Upper lobe of left lung (tissue), 6 donors: Measurements from ENCODE around the gene E2F1. TPM values are rescaled to one million over a fixed set of nuclear protein-coding genes. Genes with fewer than 3 reads are reported as not detected.

Experiments
- ATAC-seq, 2 donors: fragments of 200-7000 bp; cut with Tn5 transposase; one replicate each; pipeline ENCODE4 v1.9.1; 2022; ENCODE audit warnings: mild to moderate bottlenecking in 2 of 2, moderate library complexity in 2 of 2; ENCODE audit not compliant: low FRiP score in 2 of 2
- DNase-seq, 2 donors: peaks; one replicate each; pipeline ENCODE4 v3.0.0-alpha.2; 2019 to 2020
- H3K27ac ChIP-seq, 4 donors: fragments of 200-600 bp; sonication (generic); one replicate each; pipeline ENCODE4 v1.5.1; 2016 to 2019
- H3K27me3 ChIP-seq, 4 donors: fragments of 200-600 bp; sonication (generic); one replicate each; pipeline ENCODE4 v1.5.1; 2017 to 2019
- H3K36me3 ChIP-seq, 4 donors: fragments of 200-600 bp; sonication (generic); one replicate each; pipeline ENCODE4 v1.5.1; 2016 to 2019
- H3K4me1 ChIP-seq, 4 donors: fragments of 200-600 bp; sonication (generic); one replicate each; pipeline ENCODE4 v1.5.1; 2018 to 2019
- H3K4me3 ChIP-seq, 4 donors: fragments of 200-600 bp; sonication (generic); one replicate each; pipeline ENCODE4 v1.5.1; 2017 to 2019; ENCODE audit warnings: mild to moderate bottlenecking in 2 of 4, moderate library complexity in 1 of 4
- H3K9me3 ChIP-seq, 4 donors: fragments of 200-600 bp; sonication (generic); one replicate each; pipeline ENCODE4 v1.5.1; 2018 to 2019
- EP300 ChIP-seq, 4 donors: sonication (generic); formaldehyde crosslinking; IDR thresholded peaks; one replicate each; pipeline ENCODE4 v1.5.1; 2017; ENCODE audit warnings: antibody characterized with exemption in 4 of 4, control low read depth in 2 of 4
- POLR2A ChIP-seq, 4 donors: fragments of 450-650 bp; IDR thresholded peaks; one replicate each; pipeline ENCODE4 v1.5.1; 2016 to 2017; ENCODE audit warnings: antibody characterized with exemption in 4 of 4, mild to moderate bottlenecking in 2 of 4
- POLR2AphosphoS5 ChIP-seq, 2 donors: sonication (generic); formaldehyde crosslinking; IDR thresholded peaks; one replicate each; pipeline ENCODE4 v1.5.1; 2017; ENCODE audit warnings: antibody characterized with exemption in 2 of 2
- WGBS, 2 donors: methylation state at CpG; one replicate each; pipeline ENCODE4 v1.1.5; 2017 to 2018; 5-methylcytosine and 5-hydroxymethylcytosine counted together
- total RNA-seq, 6 donors: library from RNA; depleted of rRNA in 4 of 6; stranded (reverse); fragments of >200 nt in 4 of 6; gene quantifications; one replicate each; pipeline versions ENCODE4 v1.1.0 to v1.2.1, GENCODE V29; 2016 to 2021
- TF ChIP-seq, protein P1 (sequence below), 6 experiments: fragments of 450-650 bp in 4 of 6; fragments of 200-600 bp in 2 of 6; sonication (generic) in 2 of 6; IDR thresholded peaks; one replicate each; pipeline ENCODE4 v1.5.1; 2016 to 2019; ENCODE audit warnings: antibody characterized with exemption in 6 of 6
- donor health status: DM: no; HTN: no; CAD: no; lungs with moderate emphysema.
- donor health status: DM: no; HTN: yes; CAD: no; lungs with severe emphysema.

The E2F1 gene
- total RNA-seq, 6 donors from 2014 or later: 5.5 to 12.9 (median 6.8) TPM

DNA sequence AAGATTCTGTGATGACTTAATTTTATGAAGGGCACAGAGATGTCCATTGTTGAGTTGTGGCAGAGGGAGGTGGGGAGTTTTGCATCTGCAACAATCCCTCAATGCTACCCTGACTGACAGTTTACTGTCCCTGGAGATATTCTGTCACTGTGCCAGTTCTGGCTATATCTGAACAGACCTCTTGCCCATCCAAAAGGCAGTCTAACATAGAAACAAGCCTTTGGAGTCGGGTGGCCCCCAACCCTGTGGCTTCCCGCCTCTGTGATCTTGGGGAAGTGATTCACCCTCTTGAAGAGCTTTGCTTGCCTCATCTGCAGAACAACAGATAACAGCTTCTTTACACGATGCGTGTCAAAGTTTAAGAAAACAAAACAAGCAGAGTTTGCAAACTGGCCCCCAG is 3.8 kb upstream of the E2F1 start:
- TF ChIP-seq POLR2A (IDR thresholded peaks at IDR 0.05): no peak
- TF ChIP-seq, protein P1, sequence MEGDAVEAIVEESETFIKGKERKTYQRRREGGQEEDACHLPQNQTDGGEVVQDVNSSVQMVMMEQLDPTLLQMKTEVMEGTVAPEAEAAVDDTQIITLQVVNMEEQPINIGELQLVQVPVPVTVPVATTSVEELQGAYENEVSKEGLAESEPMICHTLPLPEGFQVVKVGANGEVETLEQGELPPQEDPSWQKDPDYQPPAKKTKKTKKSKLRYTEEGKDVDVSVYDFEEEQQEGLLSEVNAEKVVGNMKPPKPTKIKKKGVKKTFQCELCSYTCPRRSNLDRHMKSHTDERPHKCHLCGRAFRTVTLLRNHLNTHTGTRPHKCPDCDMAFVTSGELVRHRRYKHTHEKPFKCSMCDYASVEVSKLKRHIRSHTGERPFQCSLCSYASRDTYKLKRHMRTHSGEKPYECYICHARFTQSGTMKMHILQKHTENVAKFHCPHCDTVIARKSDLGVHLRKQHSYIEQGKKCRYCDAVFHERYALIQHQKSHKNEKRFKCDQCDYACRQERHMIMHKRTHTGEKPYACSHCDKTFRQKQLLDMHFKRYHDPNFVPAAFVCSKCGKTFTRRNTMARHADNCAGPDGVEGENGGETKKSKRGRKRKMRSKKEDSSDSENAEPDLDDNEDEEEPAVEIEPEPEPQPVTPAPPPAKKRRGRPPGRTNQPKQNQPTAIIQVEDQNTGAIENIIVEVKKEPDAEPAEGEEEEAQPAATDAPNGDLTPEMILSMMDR (IDR thresholded peaks at IDR 0.05): no peak
- no peak for TF ChIP-seq POLR2AphosphoS5 (IDR thresholded peaks at IDR 0.05)
- TF ChIP-seq EP300 (IDR thresholded peaks at IDR 0.05): no peak
- H3K4me1 ChIP-seq: peaks cover 20 to 41% (median 29%) of the 10 kb centered on the region in 4 donors
- no peaks in the 10 kb centered on the region for H3K36me3 ChIP-seq
- WGBS, 2 donors: 49 to 58% methylated on average over 4 of the region's 4 CpGs
- no peaks in the 10 kb centered on the region for H3K27me3 ChIP-seq
- no peak overlapping the region for H3K4me3 ChIP-seq
- ATAC-seq: no peak
- no peaks in the 10 kb centered on the region for H3K9me3 ChIP-seq
- H3K27ac ChIP-seq: no peak overlapping the region
- no peak for DNase-seq

DNA sequence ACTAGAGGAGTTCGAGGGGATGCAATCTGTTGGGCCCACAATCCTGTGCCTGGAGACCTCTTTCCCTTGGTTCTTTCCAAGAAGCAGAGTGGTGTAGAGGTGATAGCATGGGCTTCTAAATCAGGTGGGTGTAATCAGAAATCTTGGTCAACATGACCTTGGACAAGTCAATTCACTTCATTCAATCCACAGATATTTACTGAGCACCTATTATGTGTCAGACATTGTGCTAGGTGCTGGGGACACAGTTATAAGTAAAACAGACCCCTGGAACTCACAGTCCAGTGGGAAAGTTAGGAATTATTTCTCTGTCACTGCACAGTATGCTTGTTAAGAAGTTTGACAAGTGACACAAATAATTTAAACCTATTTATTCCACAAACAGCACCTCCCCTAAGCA is 3.3 kb upstream of the E2F1 start:
- WGBS, 2 donors: 92 to 100% methylated on average over 1 of the region's 1 CpG
- no peak for TF ChIP-seq POLR2A (IDR thresholded peaks at IDR 0.05)
- TF ChIP-seq, protein P1 (IDR thresholded peaks at IDR 0.05): no peak
- TF ChIP-seq POLR2AphosphoS5 (IDR thresholded peaks at IDR 0.05): no peak
- no peak for TF ChIP-seq EP300 (IDR thresholded peaks at IDR 0.05)

DNA sequence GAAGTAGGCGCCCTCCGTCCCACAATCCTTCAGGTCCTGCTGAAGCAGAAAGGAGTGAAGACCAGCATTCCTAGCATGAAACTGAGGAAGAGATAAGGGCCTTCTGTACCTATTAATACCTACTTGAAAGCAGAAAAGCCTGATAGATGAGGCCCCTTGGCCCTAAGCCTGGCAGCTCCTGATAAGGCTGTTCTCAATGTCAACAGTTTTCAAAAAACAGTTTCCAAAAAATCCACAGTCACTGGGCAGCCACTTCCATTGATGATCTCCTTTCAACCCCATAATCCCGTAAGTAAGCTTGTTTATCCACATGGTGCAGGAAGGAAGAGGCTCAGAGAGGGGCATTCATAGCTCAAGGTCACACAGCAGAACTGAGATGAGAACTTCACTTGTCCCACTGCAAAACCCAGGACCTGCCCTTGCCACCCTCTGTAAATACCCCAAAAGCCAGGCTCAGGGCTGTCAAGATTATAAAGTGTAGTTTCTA is 2.8 kb upstream of the E2F1 start:
- Histone ChIP-seq H3K9me3 (no peaks in the 10 kb centered on the region), H3K27ac (peak overlapping the region in 3 of 4 donors; percentile 21 to 56 (median 53)), H3K4me3 (no peak overlapping the region), H3K4me1 (peaks cover 27 to 43% (median 32%) of the 10 kb centered on the region in 4 donors), H3K27me3 (no peaks in the 10 kb centered on the region), H3K36me3 (no peaks in the 10 kb centered on the region)
- ATAC-seq: no peak
- TF ChIP-seq EP300 (IDR thresholded peaks at IDR 0.05): no peak
- TF ChIP-seq POLR2AphosphoS5 (IDR thresholded peaks at IDR 0.05): no peak
- no peak for TF ChIP-seq POLR2A (IDR thresholded peaks at IDR 0.05)
- TF ChIP-seq, protein P1 (IDR thresholded peaks at IDR 0.05): no peak
- 56 to 61% methylated on average over 3 of the region's 3 CpGs for WGBS, 2 donors
- DNase-seq: no peak

More for the DNA sequence above, 3.3 kb upstream of the E2F1 start:
- H3K27ac ChIP-seq: peak overlapping the region in 2 of 4 donors; percentile 53 to 56
- no peak for DNase-seq
- H3K27me3 ChIP-seq: no peaks in the 10 kb centered on the region
- ATAC-seq: no peak
- H3K4me3 ChIP-seq: no peak overlapping the region
- no peaks in the 10 kb centered on the region for H3K36me3 ChIP-seq
- peaks cover 25 to 41% (median 32%) of the 10 kb centered on the region in 4 donors for H3K4me1 ChIP-seq
- no peaks in the 10 kb centered on the region for H3K9me3 ChIP-seq

DNA sequence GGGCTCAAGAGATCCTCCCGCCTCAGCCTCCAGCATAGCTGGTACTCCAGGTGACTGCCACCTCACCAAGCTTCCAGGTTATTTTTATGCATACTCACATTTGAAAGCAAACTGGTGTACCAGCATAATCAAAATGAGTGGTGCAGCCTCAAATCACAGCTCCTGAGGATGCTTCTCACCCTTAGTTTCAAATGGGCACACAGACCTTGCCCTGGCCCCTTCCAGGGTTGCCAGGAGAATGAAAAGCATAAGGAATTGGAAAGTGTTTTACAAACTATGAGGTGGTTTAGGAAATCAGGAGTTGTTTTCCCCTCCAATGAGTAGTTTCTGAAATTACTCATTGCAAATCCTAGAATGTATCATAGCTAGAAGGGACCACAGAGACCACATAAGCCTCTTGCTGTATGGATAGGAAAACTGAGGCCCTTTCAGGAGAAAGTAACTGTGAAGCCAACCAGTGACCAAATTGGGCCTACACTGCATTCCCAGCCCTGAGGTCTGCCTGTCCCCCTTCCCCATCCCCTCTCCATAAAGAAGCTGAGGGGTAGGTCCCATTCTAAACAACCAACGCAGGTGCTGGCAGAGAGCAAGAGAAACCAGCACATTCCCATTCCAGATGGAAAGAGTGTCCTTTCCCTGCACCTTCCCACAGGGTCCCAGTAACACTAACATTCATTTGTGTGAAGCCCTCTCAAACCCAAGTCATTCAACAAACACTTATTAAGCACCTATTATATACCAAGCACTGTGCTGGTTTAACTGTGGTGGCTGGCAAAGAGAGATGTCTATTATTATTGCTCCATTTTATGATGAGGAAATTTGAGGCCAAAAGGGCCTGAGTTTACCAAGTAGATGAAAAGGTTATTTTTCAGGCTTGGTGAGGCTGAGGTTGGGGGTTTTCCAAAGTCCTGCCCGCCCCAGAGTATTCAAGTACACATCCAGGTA is 2.1 kb upstream of the E2F1 start:
- H3K4me1 ChIP-seq: peaks cover 27 to 42% (median 32%) of the 10 kb centered on the region in 4 donors
- H3K36me3 ChIP-seq: no peaks in the 10 kb centered on the region
- no peak overlapping the region for H3K4me3 ChIP-seq
- DNase-seq (no peak), ATAC-seq (no peak)
- H3K9me3 ChIP-seq: no peaks in the 10 kb centered on the region
- WGBS, 2 donors: 79% methylated on average over 3 of the region's 3 CpGs
- TF ChIP-seq POLR2A (IDR thresholded peaks at IDR 0.05) (no peak), POLR2AphosphoS5 (IDR thresholded peaks at IDR 0.05) (no peak), EP300 (IDR thresholded peaks at IDR 0.05) (no peak)
- TF ChIP-seq, protein P1 (IDR thresholded peaks at IDR 0.05): no peak
- peak overlapping the region; percentile 4 to 56 (median 37) for H3K27ac ChIP-seq
- no peaks in the 10 kb centered on the region for H3K27me3 ChIP-seq
